WTC11 (cell line): ENCODE data around the gene BCAS1. TPM values are rescaled to one million over a fixed set of nuclear protein-coding genes. Genes with fewer than 3 reads are reported as not detected.

Experiments
- ATAC-seq: fragments of 200-7000 bp; cut with Tn5 transposase; 2 replicates; pipeline ENCODE4 v1.10.0; 2021; ENCODE audit warnings: mild to moderate bottlenecking, moderate library complexity
- CTCF ChIA-PET: fragments of 300-600 bp; sonication (Branson Sonifier 250); formaldehyde crosslinking; loops from one replicate; lab custom pipeline; 2021; ENCODE audit warnings: antibody characterized with exemption; lab: Charles Lee
- POLR2A ChIA-PET: fragments of 350-600 bp; sonication (Branson Sonifier 250); formaldehyde crosslinking; loops from one replicate; lab custom pipeline; 2021; ENCODE audit warnings: antibody characterized with exemption; lab: Charles Lee
- DNase-seq: peaks from one replicate; pipeline ENCODE4 v3.0.0; 2021; ENCODE audit warnings: low spot score
- H3K27ac Mint-ChIP-seq: 2 replicates; pipeline ENCODE4 v1.8.0; 2021; ENCODE audit warnings: mixed read lengths
- H3K27me3 Mint-ChIP-seq: 2 replicates; pipeline ENCODE4 v1.8.0; 2021; ENCODE audit warnings: low read depth, mild to moderate bottlenecking, moderate library complexity, mixed read lengths
- H3K36me3 Mint-ChIP-seq: 2 replicates; pipeline ENCODE4 v1.8.0; 2021; ENCODE audit warnings: mixed read lengths
- H3K4me1 Mint-ChIP-seq: 2 replicates; pipeline ENCODE4 v1.8.0; 2022; ENCODE audit warnings: mixed read lengths
- H3K4me3 Mint-ChIP-seq: 2 replicates; pipeline ENCODE4 v1.8.0; 2021; ENCODE audit warnings: mild to moderate bottlenecking, moderate library complexity, mixed read lengths
- H3K9me3 Mint-ChIP-seq: 2 replicates; pipeline ENCODE4 v1.8.0; 2021; ENCODE audit warnings: mixed read lengths
- CREB1 ChIP-seq: sonication (generic); formaldehyde crosslinking; IDR thresholded peaks from 2 replicates; pipeline ENCODE4 v1.8.0; 2023; ENCODE audit warnings: mild to moderate bottlenecking, missing genetic modification reagents
- CREM ChIP-seq: sonication (generic); formaldehyde crosslinking; IDR thresholded peaks from 2 replicates; pipeline ENCODE4 v1.8.1; 2022; ENCODE audit warnings: mild to moderate bottlenecking, missing genetic modification reagents, moderate library complexity
- EMX1 ChIP-seq: fragments of 250-450 bp; sonication (Bioruptor Pico); IDR thresholded peaks from 2 replicates; pipeline ENCODE4 v1.8.0; 2021; ENCODE audit warnings: mild to moderate bottlenecking
- ERG ChIP-seq: fragments of 250-450 bp; sonication (Bioruptor Pico); IDR thresholded peaks from 2 replicates; pipeline ENCODE4 v1.8.0; 2021; ENCODE audit warnings: mild to moderate bottlenecking
- FOXP4 ChIP-seq: sonication (generic); formaldehyde crosslinking; IDR thresholded peaks from 2 replicates; pipeline ENCODE4 v1.8.0; 2022; ENCODE audit warnings: mild to moderate bottlenecking, missing genetic modification reagents
- GTF2I ChIP-seq: fragments of 250-450 bp; sonication (Bioruptor Pico); conservative IDR thresholded peaks from 2 replicates; pipeline ENCODE4 v1.4.0; 2021; ENCODE audit warnings: mild to moderate bottlenecking
- IRF1 ChIP-seq: sonication (generic); formaldehyde crosslinking; IDR thresholded peaks from 2 replicates; pipeline ENCODE4 v1.8.0; 2023; ENCODE audit warnings: missing genetic modification reagents
- OVOL2 ChIP-seq: fragments of 250-450 bp; sonication (Bioruptor Pico); IDR thresholded peaks from 2 replicates; pipeline ENCODE4 v1.9.0; 2021; ENCODE audit warnings: mild to moderate bottlenecking, borderline replicate concordance
- PRDM15 ChIP-seq: sonication (generic); formaldehyde crosslinking; IDR thresholded peaks from 2 replicates; pipeline ENCODE4 v1.8.0; 2022; ENCODE audit warnings: missing genetic modification reagents
- TEAD1 ChIP-seq: sonication (generic); formaldehyde crosslinking; IDR thresholded peaks from 2 replicates; pipeline ENCODE4 v1.8.0; 2022; ENCODE audit warnings: mild to moderate bottlenecking, missing genetic modification reagents
- ZBTB21 ChIP-seq: sonication (generic); formaldehyde crosslinking; IDR thresholded peaks from 2 replicates; pipeline ENCODE4 v1.8.1; 2023; ENCODE audit warnings: mild to moderate bottlenecking, missing genetic modification reagents, borderline replicate concordance
- ZMAT4 ChIP-seq: fragments of 250-450 bp; sonication (Bioruptor Pico); IDR thresholded peaks from 2 replicates; pipeline ENCODE4 v1.9.0; 2021; ENCODE audit warnings: mild to moderate bottlenecking
- ZNF232 ChIP-seq: sonication (generic); formaldehyde crosslinking; IDR thresholded peaks from 2 replicates; pipeline ENCODE4 v1.8.0; 2022; ENCODE audit warnings: mild to moderate bottlenecking, missing genetic modification reagents
- ZNF416 ChIP-seq: fragments of 250-450 bp; sonication (Bioruptor Pico); IDR thresholded peaks from 2 replicates; pipeline ENCODE4 v1.9.0; 2021; ENCODE audit warnings: mild to moderate bottlenecking, inconsistent platforms
- total RNA-seq: library from RNA; stranded (reverse); gene quantifications from 3 replicates; pipeline ENCODE4 v1.2.3, GENCODE V29; 2021
- TF ChIP-seq, protein P1 (sequence below): sonication (generic); formaldehyde crosslinking; IDR thresholded peaks from 2 replicates; pipeline ENCODE4 v1.8.1; 2022; ENCODE audit warnings: low read depth, missing genetic modification reagents, borderline replicate concordance
- TF ChIP-seq, protein P2 (sequence below): fragments of 250-450 bp; sonication (Bioruptor Pico); IDR thresholded peaks from 2 replicates; pipeline ENCODE4 v2.1.2; 2022; ENCODE audit warnings: mild to moderate bottlenecking, moderate library complexity
- TF ChIP-seq, protein P3 (sequence below): sonication (generic); formaldehyde crosslinking; IDR thresholded peaks from 2 replicates; pipeline ENCODE4 v1.8.1; 2023; ENCODE audit warnings: mild to moderate bottlenecking, moderate library complexity, missing genetic modification reagents
- TF ChIP-seq, protein P4 (sequence below): sonication (generic); formaldehyde crosslinking; IDR thresholded peaks from 2 replicates; pipeline ENCODE4 v1.8.1; 2023; ENCODE audit warnings: mild to moderate bottlenecking, missing genetic modification reagents

Gene BCAS1
- total RNA-seq, 1 experiment from 2014 or later = 0.11 TPM

- TF ChIP-seq, protein P1, sequence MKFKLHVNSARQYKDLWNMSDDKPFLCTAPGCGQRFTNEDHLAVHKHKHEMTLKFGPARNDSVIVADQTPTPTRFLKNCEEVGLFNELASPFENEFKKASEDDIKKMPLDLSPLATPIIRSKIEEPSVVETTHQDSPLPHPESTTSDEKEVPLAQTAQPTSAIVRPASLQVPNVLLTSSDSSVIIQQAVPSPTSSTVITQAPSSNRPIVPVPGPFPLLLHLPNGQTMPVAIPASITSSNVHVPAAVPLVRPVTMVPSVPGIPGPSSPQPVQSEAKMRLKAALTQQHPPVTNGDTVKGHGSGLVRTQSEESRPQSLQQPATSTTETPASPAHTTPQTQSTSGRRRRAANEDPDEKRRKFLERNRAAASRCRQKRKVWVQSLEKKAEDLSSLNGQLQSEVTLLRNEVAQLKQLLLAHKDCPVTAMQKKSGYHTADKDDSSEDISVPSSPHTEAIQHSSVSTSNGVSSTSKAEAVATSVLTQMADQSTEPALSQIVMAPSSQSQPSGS (CRISPR knock-in tag) = no peak
- TF ChIP-seq GTF2I (no peak), CREB1 (CRISPR knock-in tag) (no peak), EMX1 (CRISPR knock-in tag) (no peak), ZNF232 (no peak), CREM (no peak), ZBTB21 (CRISPR knock-in tag) (no peak), ERG (CRISPR knock-in tag) (no peak)
- TF ChIP-seq, protein P2, sequence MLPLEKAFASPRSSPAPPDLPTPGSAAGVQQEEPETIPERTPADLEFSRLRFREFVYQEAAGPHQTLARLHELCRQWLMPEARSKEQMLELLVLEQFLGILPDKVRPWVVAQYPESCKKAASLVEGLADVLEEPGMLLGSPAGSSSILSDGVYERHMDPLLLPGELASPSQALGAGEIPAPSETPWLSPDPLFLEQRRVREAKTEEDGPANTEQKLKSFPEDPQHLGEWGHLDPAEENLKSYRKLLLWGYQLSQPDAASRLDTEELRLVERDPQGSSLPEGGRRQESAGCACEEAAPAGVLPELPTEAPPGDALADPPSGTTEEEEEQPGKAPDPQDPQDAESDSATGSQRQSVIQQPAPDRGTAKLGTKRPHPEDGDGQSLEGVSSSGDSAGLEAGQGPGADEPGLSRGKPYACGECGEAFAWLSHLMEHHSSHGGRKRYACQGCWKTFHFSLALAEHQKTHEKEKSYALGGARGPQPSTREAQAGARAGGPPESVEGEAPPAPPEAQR = no peak
- TF ChIP-seq, protein P3, sequence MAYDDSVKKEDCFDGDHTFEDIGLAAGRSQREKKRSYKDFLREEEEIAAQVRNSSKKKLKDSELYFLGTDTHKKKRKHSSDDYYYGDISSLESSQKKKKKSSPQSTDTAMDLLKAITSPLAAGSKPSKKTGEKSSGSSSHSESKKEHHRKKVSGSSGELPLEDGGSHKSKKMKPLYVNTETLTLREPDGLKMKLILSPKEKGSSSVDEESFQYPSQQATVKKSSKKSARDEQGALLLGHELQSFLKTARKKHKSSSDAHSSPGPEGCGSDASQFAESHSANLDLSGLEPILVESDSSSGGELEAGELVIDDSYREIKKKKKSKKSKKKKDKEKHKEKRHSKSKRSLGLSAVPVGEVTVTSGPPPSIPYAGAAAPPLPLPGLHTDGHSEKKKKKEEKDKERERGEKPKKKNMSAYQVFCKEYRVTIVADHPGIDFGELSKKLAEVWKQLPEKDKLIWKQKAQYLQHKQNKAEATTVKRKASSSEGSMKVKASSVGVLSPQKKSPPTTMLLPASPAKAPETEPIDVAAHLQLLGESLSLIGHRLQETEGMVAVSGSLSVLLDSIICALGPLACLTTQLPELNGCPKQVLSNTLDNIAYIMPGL (CRISPR knock-in tag) = no peak
Measured at GRCh38 chr20:53897884-53898555, 172.4 kb downstream of the BCAS1 start (continued).

DNA sequence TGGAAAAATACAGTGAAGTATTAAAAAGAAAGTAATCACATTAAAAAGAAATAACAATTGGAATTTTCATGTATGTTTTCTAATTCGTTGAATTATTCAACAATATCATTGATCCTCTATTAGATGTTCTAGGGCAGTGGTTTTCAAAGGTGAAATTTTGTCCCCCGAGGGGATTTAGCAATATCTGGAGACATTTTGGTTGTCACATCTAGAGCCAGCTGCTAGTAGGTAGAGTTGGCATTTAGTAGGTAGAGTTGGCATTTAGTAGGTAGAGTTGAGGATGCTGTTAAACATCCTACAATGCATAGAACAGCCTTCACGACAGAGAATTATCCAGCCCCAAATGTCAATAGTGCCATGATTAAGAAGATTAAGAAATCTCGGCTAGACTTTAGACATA lies 173.7 kb downstream of the BCAS1 start:
- CTCF ChIA-PET = interaction anchor here (6.7 kb wide), 1 partner anchor 19 kb away, joined by 68 read pairs; no protein-coding TSS in a partner anchor
- Mint-ChIP-seq H3K4me3 (no peak overlapping the region), H3K4me1 (peaks cover 48% of the 10 kb centered on the region), H3K9me3 (peaks cover 6% of the 10 kb centered on the region), H3K27me3 (no peaks in the 10 kb centered on the region; the same call in 1 of the 2 replicates), H3K27ac (no peak overlapping the region), H3K36me3 (peaks cover under 1% of the 10 kb centered on the region)
- POLR2A ChIA-PET = no interaction called here
- no peak for TF ChIP-seq ZNF416 (CRISPR knock-in tag)
- TF ChIP-seq, protein P4, sequence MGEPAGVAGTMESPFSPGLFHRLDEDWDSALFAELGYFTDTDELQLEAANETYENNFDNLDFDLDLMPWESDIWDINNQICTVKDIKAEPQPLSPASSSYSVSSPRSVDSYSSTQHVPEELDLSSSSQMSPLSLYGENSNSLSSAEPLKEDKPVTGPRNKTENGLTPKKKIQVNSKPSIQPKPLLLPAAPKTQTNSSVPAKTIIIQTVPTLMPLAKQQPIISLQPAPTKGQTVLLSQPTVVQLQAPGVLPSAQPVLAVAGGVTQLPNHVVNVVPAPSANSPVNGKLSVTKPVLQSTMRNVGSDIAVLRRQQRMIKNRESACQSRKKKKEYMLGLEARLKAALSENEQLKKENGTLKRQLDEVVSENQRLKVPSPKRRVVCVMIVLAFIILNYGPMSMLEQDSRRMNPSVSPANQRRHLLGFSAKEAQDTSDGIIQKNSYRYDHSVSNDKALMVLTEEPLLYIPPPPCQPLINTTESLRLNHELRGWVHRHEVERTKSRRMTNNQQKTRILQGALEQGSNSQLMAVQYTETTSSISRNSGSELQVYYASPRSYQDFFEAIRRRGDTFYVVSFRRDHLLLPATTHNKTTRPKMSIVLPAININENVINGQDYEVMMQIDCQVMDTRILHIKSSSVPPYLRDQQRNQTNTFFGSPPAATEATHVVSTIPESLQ = no peak
- no peak for ATAC-seq
- no peak for DNase-seq

DNA sequence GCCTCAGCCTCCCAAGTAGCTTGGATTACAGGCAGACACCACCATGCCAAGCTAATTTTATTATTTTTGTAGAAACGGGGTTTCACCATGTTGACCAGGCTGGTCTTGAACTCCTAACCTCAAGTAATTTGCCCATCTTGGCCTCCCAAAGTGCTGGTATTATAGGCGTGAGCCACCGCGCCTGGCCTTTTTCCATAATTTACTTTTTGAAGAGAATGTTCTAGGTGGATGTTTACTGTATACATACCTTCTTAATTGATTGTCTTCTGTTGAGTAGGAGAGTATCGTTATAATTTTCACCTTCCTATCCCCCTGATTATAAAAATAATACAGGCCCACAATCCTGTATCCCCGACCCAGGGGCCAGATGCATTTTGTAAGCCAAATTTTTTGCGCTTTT lies 174.4 kb downstream of the BCAS1 start:
- DNase-seq = no peak
- no peaks in the 10 kb centered on the region; the same call in 1 of the 2 replicates for H3K27me3 Mint-ChIP-seq
- peaks cover 12% of the 10 kb centered on the region for H3K9me3 Mint-ChIP-seq
- peaks cover 42% of the 10 kb centered on the region for H3K4me1 Mint-ChIP-seq
- ATAC-seq = no peak
- H3K27ac Mint-ChIP-seq = no peak overlapping the region
- ChIA-PET CTCF (no interaction called here), POLR2A (no interaction called here)
- H3K36me3 Mint-ChIP-seq = peaks cover 6% of the 10 kb centered on the region
- H3K4me3 Mint-ChIP-seq = no peak overlapping the region
- no peak for TF ChIP-seq ZMAT4 (CRISPR knock-in tag)
- no peak for TF ChIP-seq OVOL2 (CRISPR knock-in tag)
- TF ChIP-seq TEAD1 (CRISPR knock-in tag) = no peak
- no peak for TF ChIP-seq FOXP4 (CRISPR knock-in tag)
- TF ChIP-seq IRF1 (CRISPR knock-in tag) = no peak
- no peak for TF ChIP-seq PRDM15 (CRISPR knock-in tag)
